Mucosa of descending colon (tissue), 3 donors: Measurements from ENCODE around the gene FADD. TPM values are rescaled to one million over a fixed set of nuclear protein-coding genes. Genes with fewer than 3 reads are reported as not detected.

ENCODE experiments used
- ATAC-seq: fragments of 200-7000 bp; cut with Tn5 transposase; one replicate; pipeline ENCODE4 v1.9.1; 2020; ENCODE audit warnings: mild to moderate bottlenecking, moderate library complexity
- DNase-seq, 3 donors: peaks; one replicate each; pipeline ENCODE4 v3.0.0-alpha.2; 2020
- H3K36me3 ChIP-seq: fragments of 200-600 bp; one replicate; pipeline ENCODE4 v1.8.0; 2021; ENCODE audit warnings: low read depth, mild to moderate bottlenecking
- H3K4me1 ChIP-seq: fragments of 200-600 bp; one replicate; pipeline ENCODE4 v1.8.0; 2021; ENCODE audit warnings: low read depth, mild to moderate bottlenecking
- H3K4me3 ChIP-seq: fragments of 200-600 bp; one replicate; pipeline ENCODE4 v1.8.0; 2021; ENCODE audit warnings: mild to moderate bottlenecking
- H3K9me3 ChIP-seq: fragments of 200-600 bp; one replicate; pipeline ENCODE4 v1.8.0; 2021; ENCODE audit warnings: mild to moderate bottlenecking
- intact Hi-C, 2 donors: fragments of 100-400 bp; cut with DNase I in 1 of 2; cut with micrococcal nuclease in 1 of 2; formaldehyde crosslinking; loops; one replicate each; pipeline versions ENCODE4 v1.11.0 to v1.11.1; 2022; cut with DNase I, micrococcal nuclease
- total RNA-seq, 3 donors: library from RNA; stranded (reverse); fragmentation: NEBNext Ultra II Directional in 2 of 3; extraction: Animal tissue kit (Norgen Biotek cat#: 25700) in 2 of 3; gene quantifications; one replicate each; pipeline versions ENCODE4 v1.2.1 to v1.2.4, GENCODE V29; 2021 to 2023
- TF ChIP-seq, protein P1 (sequence below): fragments of 200-600 bp; IDR thresholded peaks from one replicate; pipeline ENCODE4 v1.8.0; 2022; ENCODE audit warnings: antibody characterized with exemption, mild to moderate bottlenecking
- donor health status: DM: no; HTN: no; CAD: no; lungs with moderate emphysema.
- donor health status: DM: no; HTN: no; CAD: no.
- donor health status: DM: no; HTN: yes; CAD: no.

Gene FADD
- total RNA-seq, 3 donors from 2014 or later: 26.3 to 31.0 (median 26.9) TPM

DNA sequence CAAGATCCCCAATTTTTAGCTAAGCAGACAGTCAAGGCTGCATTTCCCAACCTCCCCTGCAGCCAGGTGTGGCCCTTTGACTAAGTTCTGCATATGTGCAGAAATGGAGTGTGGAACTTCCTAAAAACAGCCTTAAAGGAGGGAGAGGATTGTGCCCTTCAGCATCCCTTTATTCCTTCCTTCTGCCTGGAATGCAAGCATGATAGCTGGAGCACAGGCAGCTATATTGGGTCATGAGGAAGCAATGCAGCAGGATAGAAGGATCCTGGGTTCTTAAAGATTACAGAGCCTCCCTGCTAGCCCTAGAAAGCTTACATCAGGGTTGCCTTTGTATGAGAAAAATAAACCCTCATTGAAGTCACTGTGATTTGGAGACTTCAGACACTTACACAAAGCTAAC, 29.9 kb downstream of the FADD start:
- H3K4me1 ChIP-seq: peaks cover 2% of the 10 kb centered on the region
- H3K4me3 ChIP-seq: no peak overlapping the region
- TF ChIP-seq, protein P1, sequence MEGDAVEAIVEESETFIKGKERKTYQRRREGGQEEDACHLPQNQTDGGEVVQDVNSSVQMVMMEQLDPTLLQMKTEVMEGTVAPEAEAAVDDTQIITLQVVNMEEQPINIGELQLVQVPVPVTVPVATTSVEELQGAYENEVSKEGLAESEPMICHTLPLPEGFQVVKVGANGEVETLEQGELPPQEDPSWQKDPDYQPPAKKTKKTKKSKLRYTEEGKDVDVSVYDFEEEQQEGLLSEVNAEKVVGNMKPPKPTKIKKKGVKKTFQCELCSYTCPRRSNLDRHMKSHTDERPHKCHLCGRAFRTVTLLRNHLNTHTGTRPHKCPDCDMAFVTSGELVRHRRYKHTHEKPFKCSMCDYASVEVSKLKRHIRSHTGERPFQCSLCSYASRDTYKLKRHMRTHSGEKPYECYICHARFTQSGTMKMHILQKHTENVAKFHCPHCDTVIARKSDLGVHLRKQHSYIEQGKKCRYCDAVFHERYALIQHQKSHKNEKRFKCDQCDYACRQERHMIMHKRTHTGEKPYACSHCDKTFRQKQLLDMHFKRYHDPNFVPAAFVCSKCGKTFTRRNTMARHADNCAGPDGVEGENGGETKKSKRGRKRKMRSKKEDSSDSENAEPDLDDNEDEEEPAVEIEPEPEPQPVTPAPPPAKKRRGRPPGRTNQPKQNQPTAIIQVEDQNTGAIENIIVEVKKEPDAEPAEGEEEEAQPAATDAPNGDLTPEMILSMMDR: no peak
- no peaks in the 10 kb centered on the region for H3K9me3 ChIP-seq
- intact Hi-C loops: no loop called here
- no peaks in the 10 kb centered on the region for H3K36me3 ChIP-seq
- DNase-seq (no peak), ATAC-seq (no peak)

DNA sequence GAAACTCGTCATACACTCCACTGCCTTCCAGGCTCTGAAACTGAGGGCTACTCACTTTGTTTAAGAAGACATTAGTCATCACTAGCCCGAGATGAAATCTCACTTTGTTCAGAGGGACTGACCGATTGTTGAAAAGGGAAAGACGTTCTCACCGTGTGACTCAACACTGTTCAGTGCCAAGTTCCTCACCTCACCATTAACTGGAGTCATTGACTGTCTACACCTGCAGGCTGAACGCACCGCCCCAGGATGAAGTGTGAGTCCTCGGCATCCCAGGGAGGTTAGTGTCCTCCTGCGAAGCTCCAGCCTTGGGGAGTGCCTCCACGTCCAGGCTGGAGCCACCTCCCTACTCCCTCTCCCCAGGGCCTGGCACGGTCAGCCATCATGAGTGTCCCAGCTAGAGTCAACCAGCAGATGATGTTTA, 30.4 kb downstream of the FADD start:
- no peak for DNase-seq
- Histone ChIP-seq H3K36me3 (no peaks in the 10 kb centered on the region), H3K9me3 (no peaks in the 10 kb centered on the region), H3K4me1 (no peaks in the 10 kb centered on the region), H3K4me3 (no peak overlapping the region)
- intact Hi-C loops: no loop called here
- ATAC-seq: peak; percentile 91
- TF ChIP-seq, protein P1: no peak

DNA sequence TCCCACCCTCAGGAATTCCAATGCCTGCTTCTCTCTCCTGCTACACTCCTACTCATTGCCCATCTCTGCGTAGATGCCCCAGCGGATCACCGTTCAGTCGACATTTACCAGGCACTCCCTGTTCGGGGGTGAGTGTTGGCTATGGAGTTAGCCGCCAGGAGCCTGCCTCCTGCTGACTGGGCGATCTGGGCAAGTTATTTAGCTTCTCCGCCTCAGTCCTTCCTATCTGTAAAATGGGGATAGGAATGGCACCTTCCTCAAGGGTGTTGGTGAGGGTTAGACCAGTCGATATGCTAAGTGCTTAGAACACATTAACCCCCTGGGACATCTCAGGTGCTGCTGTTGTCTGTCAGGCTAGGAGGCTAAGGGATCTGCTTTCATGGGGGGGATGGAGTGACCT, 30.9 kb downstream of the FADD start:
- TF ChIP-seq, protein P1: no peak
- Histone ChIP-seq H3K9me3 (no peaks in the 10 kb centered on the region), H3K4me3 (no peak overlapping the region), H3K36me3 (no peaks in the 10 kb centered on the region), H3K4me1 (no peaks in the 10 kb centered on the region)
- intact Hi-C loops: no loop called here
- DNase-seq (no peak), ATAC-seq (no peak)

DNA sequence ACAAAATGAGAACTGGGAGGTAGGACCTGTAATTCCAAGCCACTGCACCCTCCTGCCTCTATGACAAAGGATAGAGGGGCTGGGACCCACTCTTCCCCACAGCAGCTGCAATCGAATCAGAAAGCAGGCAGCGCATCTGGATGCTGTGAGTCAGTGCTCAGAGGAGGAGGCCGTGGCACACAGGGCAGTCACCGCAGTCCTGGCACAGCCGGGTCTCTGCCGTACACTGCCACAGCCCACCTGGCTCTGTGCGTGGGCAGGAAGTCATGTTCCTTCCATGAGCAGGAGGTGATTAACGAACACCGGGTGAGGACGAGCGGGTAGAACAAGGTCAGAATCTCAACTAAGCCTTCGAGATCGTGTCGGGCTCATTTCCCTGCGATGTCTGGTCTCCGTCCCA, 37.2 kb downstream of the FADD start:
- Histone ChIP-seq H3K4me3 (no peak overlapping the region), H3K36me3 (no peaks in the 10 kb centered on the region), H3K4me1 (no peaks in the 10 kb centered on the region), H3K9me3 (no peaks in the 10 kb centered on the region)
- TF ChIP-seq, protein P1: no peak
- intact Hi-C loops: no loop called here
- DNase-seq: no peak
- no peak for ATAC-seq

DNA sequence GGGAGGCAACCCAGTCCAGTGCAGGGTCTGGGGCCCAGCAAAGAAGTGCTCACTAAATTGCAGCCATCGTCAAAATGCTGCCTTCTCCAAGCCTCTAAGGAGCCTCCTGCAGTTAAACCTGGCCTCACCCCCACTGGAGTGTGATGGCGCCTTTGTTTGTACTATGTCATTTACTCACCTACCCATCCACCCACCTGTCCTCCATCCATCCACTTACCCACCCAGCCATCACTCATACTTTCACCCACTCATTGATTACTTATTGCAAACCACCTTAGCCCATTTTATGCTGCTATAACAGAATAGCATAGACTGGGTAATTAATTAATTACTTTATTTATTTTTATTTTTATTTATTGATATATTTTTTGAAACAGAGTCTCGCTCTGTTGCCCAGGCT, 38.6 kb downstream of the FADD start:
- Histone ChIP-seq H3K4me1 (no peaks in the 10 kb centered on the region), H3K36me3 (no peaks in the 10 kb centered on the region), H3K4me3 (no peak overlapping the region), H3K9me3 (no peaks in the 10 kb centered on the region)
- intact Hi-C loops: no loop called here
- ATAC-seq (no peak), DNase-seq (no peak)
- TF ChIP-seq, protein P1: no peak

DNA sequence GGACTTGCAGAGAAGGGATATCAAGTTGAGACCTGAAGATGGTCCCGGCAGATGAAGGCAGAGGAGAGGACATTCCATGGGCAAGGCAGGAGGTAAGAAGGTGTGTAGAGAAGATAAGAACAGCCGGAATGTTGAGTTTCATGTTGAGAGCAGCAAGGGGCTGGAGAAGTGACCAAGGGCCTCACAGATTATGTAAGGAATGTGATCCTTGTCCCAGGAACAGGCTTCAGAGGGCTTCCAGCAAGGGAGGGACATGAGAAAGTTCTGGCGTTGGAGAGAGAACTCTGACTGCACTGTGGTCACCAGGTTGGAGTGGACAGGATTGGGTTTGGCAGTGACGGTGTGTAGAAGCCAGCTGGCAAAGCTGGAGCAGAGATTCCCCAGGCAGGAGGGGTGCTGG, 39.8 kb downstream of the FADD start:
- DNase-seq: no peak
- Histone ChIP-seq H3K4me1 (no peaks in the 10 kb centered on the region), H3K36me3 (no peaks in the 10 kb centered on the region), H3K9me3 (no peaks in the 10 kb centered on the region), H3K4me3 (no peak overlapping the region)
- no peak for ATAC-seq
- intact Hi-C loops: no loop called here
- TF ChIP-seq, protein P1: no peak
